ENCODE results near the gene SPATA18.
A peak's percentile ranks its signal among the peaks of the same experiment; 100 is the strongest.

The SPATA18 gene, protein sequence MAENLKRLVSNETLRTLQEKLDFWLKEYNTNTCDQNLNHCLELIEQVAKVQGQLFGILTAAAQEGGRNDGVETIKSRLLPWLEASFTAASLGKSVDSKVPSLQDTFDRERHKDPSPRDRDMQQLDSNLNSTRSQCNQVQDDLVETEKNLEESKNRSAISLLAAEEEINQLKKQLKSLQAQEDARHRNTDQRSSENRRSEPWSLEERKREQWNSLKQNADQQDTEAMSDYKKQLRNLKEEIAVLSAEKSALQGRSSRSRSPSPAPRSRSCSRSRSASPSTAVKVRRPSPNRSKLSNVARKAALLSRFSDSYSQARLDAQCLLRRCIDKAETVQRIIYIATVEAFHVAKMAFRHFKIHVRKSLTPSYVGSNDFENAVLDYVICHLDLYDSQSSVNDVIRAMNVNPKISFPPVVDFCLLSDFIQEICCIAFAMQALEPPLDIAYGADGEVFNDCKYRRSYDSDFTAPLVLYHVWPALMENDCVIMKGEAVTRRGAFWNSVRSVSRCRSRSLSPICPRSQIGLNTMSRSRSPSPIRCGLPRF

DNA sequence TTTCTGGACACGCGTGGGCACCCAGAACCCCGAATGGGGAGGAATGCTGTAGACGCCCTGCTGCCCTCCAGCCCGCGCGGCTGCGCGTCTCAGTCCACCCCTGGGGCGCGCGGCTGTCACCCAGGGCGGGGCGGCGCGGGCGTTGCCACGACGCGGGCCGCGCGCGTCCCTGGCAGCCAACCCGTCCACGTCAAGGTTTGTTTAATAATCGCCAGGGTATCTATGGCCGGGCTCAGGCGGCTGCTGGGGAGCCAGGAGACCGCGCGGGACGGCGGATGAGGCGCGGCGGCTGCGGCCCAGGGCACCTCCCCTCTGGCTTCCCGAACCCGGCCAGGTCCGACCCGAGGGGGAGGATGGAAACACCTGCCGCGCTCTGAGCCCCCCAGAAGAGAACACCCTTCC is at the start of gene SPATA18:
TSS of gene SPATA18 (plus strand) at position 92 of the 402 bp plus-strand sequence. CDS start 401 bp downstream, outside the sequence.
- DNase-seq = no peak

DNA sequence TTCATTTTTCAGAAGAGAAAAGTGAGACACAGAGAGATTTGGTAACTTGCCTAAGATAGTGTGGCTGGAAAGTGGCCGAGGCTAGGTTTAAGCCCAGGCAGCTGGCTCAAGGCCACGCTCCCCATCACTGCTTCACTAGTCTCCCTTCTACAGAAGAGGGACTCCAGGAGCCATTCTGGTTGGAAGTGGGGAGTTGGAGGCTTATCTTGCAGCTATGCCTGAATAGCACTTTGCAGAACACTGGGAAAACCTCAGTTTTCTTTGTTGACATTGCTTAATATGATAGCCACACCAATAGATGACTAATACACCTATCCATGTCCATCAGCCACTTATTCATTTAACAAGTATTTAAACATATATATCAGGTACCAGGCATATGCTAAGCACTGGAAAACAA is 49.5 kb upstream of the SPATA18 start:
- no peak for DNase-seq

DNA sequence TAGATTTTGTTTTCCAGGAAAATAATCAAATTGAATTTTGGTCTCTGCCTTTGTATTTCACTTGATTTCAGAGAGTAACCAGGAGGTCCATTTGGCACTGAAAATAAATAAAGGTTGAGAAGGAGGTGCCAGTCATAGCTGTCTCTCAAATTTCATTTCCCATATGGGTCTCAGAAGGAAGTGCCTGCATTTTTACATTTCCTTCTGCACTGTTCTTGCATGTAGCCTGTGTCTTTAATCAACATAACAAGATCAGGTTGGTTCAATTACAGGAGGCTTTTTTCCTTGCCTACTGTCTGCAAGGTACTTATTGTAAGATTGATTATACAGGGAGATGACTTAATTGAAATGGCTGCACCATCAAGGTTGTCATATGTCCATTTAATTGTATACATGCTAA is 46.7 kb upstream of the SPATA18 start:
- DNase-seq = no peak

DNA sequence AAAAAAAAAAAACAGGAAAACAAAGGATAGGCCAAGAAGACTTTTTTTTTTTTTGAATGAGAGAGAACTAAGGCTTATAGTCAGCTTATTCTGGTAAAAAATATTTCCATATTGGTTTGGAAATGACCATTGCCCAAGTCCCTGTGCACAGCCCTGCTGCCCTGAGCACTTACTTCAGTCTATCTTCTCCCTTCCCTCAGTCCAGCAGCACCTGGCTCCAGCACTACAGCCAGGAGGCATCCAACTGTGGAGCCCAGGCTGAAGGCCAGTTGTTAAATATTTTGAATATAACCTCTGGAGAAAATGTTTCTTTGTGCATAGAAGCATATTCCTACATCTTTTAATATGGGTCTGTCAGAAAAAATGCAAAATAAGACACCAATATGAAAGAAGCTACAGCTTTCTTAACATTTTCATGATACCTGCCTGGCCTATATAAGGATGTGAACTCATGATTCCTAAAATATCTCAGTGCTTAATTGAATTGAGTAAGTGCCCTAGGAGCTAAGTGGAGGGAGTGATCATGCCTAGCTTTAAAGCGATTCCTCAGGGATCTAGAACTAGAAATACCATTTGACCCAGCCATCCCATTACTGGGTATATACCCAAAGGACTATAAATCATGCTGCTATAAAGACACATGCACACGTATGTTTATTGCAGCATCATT is 45.4 kb upstream of the SPATA18 start:
- no peak for DNase-seq

DNA sequence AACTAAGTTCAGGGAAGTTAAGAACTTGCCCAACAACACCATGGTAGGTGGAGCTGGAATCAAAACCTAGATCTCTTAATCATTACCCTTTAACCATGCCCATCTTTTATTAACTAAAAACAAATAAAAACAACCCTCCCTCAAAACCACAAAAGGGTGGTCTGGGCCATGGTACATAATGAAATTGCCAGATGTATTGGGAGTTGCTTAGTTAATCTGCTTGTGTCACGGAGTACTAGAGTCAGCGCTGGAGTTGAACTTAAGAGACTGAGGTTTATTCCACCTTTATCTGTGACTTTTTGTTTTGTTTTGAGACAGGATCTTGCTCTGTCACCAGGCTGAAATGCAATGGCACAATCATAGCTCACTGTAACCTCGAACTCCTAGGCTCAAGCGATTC is 44.2 kb upstream of the SPATA18 start:
- DNase-seq = no peak

DNA sequence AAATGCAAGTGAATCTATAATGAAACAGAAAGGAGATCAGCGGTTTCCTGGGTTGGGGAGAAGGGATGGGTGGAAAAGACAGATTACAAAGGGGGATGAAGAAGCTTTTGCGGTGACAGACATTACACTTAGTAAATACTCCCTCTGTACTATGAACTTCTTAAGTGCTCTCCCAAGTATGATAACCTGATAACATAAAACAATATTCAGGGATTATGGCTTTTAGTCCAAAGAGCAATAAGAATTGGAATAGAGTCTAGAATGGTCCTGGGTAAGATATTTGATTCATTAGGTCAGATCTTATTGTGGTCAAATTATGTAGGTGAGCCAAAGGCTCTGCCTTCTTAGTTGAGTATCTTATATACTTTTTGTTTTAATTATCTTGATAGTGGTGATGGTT is 40.1 kb upstream of the SPATA18 start:
- DNase-seq = no peak

DNA sequence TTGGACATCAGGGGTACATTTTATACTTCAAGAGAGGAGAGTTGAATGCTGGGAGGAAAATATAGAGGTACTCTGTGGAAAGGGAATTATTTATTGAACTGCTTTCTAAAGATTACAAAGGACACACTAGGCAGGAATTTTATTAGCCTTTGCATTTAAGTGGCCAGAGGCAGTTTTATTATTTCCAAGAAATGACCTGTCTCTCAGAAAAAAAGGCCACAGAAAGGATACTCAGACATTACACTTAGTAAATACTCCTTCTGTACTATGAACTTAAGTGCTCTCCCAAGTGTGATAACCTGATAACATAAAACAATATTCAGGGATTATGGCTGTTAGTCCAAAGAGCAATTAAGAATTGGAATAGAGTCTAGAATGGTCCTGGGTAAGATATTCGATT is 38.5 kb upstream of the SPATA18 start:
- DNase-seq = no peak

DNA sequence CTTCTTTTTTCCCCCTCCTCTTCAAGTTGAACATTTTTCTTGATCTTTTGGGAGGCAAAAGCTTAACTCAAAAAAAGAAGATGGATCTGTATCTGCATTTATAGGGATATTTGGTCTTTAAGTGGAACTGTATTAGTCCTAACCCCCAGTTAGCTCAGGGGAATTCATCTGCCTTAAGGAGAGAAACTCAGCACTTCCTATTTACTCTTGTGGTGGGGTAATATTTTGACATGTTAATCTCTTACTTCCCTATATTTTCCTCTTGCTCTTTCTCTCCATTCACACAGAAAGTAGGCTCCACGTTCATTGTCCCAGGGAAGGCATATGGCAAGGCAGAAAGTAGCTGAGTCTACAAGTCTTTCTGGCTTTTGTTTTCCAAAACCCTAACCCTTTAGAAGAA is 36.2 kb upstream of the SPATA18 start:
- no peak for DNase-seq

DNA sequence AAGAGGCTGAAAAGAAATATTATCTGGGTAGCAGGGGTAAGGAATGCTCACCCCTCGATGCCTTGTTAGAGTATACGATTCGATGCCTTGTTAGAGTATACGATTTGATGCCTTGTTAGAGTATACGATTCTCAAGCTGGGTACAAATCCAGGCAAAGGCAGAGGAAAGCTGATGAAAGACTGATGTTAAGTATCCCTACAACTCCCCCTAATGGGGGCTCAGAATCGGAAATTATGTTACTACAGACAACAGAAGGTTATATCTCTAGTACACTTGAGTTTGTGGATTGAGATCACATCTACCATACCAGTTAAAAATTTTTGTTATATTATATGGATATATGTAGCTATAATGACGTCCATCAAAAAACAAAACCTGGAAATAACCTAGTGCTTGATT is 35.7 kb upstream of the SPATA18 start:
- DNase-seq = no peak

DNA sequence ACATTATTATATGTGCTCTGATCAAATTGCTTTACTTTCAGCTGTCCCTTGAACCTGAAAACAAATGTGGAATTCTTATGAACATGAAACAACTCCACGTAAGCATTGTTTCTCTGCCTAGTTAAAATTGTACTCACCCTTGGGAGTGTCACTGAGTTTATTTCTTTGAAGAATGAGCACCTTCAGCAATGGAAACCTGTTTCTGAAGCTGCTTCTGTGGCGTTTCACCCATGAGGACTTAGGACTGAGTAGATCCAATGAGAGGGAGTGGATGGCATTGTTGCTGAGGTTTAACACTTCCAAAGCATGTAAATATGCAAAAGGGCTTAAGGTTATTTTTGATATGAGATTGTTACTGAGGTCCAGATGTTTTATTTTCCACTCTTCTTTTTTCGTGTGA is 34.1 kb upstream of the SPATA18 start:
- DNase-seq = no peak

DNA sequence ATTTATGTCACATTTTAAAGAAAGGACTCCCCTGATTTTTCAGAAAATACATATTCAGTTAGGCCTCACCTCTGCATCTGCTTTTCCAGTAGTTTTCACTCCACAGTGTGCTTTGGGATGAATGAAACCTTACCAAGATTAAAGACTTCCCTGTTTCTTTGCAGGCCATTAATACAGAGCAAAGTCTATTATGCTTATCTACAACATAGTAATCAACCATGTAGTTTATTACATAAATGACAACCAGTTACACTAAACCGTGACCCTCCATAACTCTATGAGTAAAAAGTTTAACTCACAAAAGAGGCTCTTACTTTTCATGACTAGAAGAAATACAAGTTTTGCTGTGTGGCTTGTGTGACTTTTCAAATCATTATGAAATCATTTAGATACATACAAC is 33.3 kb upstream of the SPATA18 start:
- DNase-seq = no peak

DNA sequence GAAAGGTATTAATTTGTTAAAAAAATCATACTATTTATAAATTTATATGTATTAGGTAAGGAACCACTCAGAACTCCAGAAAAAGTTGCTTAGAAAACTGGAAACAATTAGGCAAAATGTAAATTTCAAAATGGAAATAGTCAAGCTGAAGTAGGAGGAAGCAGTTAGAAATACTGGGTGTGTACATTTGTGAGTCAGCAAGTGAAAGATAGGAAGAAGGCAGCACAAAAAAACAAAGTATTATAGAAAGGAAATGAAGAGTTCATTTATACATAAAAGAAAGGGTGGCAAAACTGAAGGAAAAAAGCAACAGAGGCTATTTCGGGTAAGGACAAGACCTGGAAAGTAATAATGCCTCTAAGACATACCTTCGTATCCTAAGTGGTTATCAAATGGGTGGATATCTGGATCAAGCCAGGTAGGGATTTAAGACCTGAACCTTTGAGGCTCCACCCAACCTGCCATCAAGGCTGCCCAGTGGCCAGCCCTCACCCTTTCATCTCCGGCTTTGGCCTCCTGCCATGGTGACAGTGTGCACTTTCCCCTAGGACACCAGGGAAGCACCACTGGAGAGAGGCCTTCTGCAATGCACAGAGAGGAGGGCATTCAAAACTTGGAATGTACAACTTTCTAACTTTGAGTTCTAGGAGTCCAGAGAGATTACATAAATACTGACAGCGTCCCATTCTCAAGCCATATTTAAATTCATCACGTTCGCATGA is 31.0 kb upstream of the SPATA18 start, which contains the start of gene LRRC66:
TSS of gene LRRC66 (minus strand) at position 428 of the 722 bp plus-strand sequence. CDS start 2,750 bp downstream, outside the sequence.
- no peak for DNase-seq

DNA sequence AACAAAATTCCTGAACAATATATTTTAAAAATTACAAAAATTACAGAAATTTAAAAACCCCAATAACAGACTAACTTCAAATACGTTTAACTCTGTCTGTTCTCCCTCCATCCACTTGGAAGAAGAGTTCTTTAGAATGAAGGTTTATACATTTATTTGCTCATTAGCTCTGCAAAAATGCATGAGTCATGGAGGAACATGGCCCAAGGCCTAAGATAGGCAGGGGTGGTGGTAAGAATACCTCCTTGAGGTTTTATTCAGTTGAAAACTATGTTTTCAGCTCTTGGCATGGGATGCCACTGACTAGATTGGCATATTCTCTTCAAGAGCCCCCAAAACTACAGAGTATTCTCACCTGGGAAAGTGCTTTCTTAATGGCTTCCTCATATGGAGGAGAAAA is 22.1 kb upstream of the SPATA18 start:
- DNase-seq = no peak

DNA sequence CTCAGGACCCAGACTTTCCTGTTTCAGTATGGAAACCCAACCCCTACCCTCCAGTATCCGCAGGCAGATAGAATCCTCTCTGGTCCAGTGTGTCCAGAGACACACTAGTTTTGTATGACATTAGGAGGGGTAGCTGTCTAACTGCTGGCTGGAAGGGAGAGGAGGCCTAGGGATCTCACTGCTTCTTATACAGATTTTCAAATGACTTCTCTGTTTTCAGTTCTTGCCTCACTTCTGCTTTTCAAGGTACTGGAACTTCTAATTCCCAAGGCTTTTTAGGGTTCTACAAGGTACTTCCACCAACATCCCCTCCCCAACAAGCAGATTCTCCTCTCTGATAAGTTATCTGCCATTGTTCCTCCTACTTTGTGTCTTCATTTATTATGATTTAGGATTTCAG is 19.1 kb upstream of the SPATA18 start:
- no peak for DNase-seq

DNA sequence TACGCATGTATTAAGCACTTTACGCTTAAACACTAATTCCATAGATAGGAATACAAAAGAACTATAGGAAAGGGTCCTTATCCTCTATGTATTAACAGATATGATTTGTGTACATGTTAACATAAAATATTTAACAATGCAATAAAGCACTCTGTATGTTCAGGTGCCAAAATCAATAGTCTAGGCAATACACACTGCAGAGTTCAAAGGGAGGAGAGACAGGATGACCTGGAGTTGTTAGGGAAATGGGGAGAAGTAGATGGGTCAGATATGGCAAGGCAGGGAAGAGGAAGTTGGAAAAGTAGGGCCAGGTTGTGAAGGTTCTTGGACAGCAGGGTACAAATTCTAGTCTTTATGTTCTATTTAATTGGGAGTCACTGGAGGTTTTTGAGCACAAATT is 15.9 kb upstream of the SPATA18 start:
- DNase-seq = no peak

DNA sequence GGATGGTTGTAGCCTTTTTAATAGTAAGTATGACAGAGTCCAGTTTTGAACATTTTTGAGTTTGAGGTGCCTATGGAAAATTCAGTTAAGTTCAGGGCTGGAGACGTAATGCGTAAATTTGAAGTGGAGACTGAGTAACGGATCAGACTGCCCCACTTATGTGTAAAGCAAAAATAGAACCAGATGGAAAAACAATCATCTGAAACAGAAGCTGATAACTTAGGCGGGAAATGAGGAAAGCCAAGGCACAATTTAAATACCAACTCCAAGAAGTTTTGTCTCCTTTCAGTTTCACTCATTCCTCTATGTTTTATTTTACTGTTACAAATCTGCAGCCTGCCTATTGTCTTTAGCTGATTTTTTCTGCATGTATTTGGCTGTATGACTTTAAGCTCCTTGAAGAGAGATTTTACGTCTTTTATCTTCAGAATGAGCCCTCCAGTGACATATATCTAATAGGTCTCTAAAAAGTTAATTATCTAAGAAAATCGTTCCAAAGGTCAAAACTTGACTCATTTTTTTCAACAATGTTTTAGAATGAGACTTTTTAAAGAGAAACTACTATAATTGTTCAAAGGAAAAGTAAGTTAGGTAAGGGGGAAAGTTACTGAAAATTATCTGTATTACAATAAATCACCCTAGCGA is 14.1 kb upstream of the SPATA18 start:
- DNase-seq = no peak

DNA sequence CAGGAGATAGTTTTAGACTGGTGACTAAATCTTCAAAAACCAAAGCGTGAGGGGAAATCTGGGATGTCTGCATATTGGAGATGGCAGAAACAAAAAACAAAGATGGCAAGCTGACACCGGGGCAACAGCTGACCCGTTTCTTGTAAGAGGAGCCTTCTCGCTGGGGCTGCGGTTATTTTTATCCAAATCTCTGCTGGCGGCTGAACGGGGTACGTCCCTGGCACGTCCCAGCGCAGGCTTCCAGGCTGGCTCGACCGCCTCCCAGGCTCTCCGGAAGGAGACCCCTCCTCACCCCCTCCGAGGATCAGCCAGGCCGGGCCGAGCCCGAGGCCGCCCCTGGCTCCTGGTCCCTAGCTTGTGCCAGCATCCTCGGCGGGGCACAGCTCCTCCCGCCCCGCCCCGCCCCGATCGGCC is 13.4 kb upstream of the SPATA18 start:
- peak; percentile 57 for DNase-seq

DNA sequence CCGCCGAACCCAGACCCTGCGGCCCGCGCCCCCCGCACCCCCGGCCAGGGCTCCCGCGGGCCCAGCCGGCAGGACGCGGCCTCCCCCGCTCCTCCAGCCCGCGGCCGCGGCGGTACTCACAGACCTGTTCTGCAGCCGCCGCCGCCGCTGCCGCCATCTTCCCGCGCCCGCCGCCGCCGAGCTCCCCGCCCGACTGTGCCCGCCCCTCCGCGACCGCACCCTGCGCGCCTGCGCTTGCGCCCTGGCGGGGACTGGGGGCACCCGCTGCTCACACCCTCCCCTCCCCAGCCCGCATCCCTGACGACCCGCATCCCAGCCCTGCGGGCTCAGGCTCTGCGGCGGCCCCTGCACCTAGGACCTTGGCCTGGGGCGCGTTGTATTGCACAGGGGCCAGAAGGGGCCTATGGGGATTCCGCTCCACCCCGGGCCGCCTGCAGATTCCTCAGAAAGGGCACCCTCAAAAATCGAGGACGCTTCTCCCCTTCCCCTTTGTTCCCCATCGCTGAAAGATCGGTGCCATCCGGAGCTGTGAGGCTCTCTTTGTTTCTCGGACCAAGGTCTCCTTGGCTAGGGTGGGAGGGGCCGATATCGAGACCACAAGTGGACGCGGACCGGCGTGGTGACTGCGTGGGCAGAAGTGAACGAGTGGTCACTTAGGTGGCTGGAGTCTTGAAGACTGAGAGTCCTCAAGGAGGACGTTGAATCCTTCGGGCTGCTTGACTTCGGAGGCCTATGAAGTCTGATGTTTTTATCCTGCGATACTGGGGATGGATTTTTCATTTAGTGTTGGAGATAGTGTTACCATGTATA is 12.8 kb upstream of the SPATA18 start, which contains the start of gene SGCB:
TSS of gene SGCB (minus strand) at position 197 of the 810 bp plus-strand sequence. CDS start at position 157, 40 bp downstream.
- DNase-seq = peak; percentile 73

DNA sequence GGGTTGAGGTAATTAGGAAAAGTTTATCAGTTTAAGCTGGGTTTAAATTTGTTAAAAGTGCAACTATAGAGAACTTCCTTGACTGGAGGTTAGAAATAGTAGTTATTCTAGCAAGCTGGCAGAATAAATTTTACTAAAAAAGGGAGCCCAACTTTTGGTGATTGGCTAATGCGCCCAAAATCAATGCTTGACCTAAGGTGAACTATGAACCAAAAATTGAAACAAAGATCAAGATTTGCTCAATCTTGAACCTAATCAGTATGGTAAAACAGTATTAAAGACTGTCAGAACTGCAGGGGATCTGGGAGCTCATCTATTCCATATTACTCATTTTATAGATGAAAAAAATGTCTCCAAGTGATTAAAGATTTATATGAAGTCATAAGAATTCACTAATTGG is 6.1 kb upstream of the SPATA18 start:
- no peak for DNase-seq

DNA sequence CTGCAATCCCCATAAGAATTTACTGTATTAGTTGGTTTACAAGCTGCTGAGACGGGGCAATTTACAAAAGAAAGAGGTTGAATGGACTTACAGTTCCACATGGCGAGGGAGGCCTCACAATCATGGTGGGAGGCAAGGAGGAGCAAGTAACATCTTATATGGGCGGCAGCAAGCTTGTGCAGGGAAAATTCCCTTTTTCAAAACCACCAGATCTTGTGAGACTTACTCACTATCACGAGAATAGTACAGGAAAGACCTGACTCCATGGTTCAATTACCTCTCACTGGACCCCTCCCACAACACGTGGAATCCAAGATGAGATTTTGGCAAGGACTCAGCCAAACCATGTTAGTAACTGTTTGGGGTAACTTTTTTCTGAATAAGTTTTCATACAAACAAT is 1.8 kb upstream of the SPATA18 start:
- DNase-seq = no peak

DNA sequence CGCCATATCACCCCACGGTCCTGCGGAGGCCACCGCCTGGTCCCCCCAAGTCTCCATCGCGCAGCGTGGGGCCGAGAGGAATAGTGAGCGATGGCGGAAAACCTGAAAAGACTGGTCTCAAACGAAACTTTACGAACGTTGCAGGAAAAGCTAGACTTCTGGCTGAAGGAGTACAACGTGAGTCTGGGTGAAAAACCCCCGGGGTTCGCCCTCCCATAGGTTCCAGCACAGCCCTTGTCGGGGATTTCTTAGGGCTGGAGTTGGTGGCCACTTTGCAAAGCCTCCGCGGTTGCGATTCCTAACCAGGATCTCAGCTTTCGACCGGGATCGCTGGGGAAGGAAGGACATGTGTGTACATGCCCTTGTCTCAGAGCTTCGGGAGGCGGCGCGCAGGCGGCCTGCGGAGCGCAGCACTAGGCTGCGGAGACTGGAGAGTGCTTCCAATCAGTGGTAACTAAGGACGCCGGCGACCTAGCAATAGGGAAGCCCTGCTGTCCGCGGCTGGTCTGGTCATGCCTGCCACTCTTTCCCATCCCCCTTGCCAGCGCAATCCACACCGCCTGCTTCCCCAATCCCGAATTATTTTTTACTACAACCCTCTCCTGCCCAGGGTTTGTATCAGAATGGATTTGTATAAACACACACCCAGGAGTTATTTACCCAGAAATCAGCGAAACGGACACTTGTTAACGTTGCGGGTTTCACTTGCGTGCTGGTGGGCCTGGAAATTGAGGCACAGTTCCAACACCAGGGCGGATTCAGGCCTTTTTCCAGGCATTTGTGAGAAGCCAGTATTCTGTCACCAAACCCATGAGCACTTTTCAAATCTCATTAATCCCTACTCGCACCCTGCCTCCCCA is 741 bp downstream of the SPATA18 start:
- peak; percentile 13 for DNase-seq

Data from midbrain (tissue), 1 donor.